H1 (cell line): Measurements from ENCODE around the gene ARID5B. TPM values are rescaled to one million over a fixed set of nuclear protein-coding genes. Genes with fewer than 3 reads are reported as not detected.

Experiments
- CTCF ChIA-PET: fragments of 300-600 bp; sonication (Branson Sonifier 250); formaldehyde crosslinking; loops from one replicate; lab custom pipeline; 2021; ENCODE audit not compliant: partially characterized antibody; lab: Charles Lee
- POLR2A ChIA-PET: fragments of 300-600 bp; sonication (Branson Sonifier 250); formaldehyde crosslinking; loops from one replicate; lab custom pipeline; 2021; ENCODE audit warnings: inconsistent platforms; ENCODE audit not compliant: partially characterized antibody; lab: Charles Lee
- DNase-seq, 2 experiments: peaks; one replicate each; pipeline versions ENCODE4 v3.0.0 to v3.0.0-alpha.2; 2010 to 2022; ENCODE audit warnings: low spot score in 2 of 2, low read depth in 1 of 2, mixed read lengths in 1 of 2
- FAIRE-seq: peaks from 2 replicates; lab custom pipeline; 2011; peaks lifted over from hg19 to GRCh38; lab: Jason Lieb, UNC
- H2AFZ ChIP-seq: 2 replicates; pipeline ENCODE4 v1.8.1; 2012; ENCODE audit warnings: low read length, inconsistent platforms
- H2AK5ac ChIP-seq: 2 replicates; pipeline ENCODE4 v1.6.1; 2013; ENCODE audit warnings: low read depth, low read length
- H2BK120ac ChIP-seq: replicated peaks from 2 replicates; pipeline ENCODE3; 2013; ENCODE audit warnings: low read depth, low read length, inconsistent platforms
- H2BK12ac ChIP-seq: 2 replicates; pipeline ENCODE4 v1.6.1; 2013; ENCODE audit warnings: low read depth, low read length
- H2BK15ac ChIP-seq: 2 replicates; pipeline ENCODE4 v1.6.1; 2013; ENCODE audit warnings: low read length
- H2BK20ac ChIP-seq: 2 replicates; pipeline ENCODE4 v1.6.1; 2013; ENCODE audit warnings: low read length
- H2BK5ac ChIP-seq: 2 replicates; pipeline ENCODE4 v1.6.1; 2013; ENCODE audit warnings: low read depth, low read length
- H3K14ac ChIP-seq: 2 replicates; pipeline ENCODE4 v1.6.1; 2013; ENCODE audit warnings: inconsistent platforms; ENCODE audit not compliant: insufficient read length
- H3K18ac ChIP-seq: 2 replicates; pipeline ENCODE4 v1.6.1; 2013; ENCODE audit warnings: low read length; ENCODE audit errors: extremely low read depth
- H3K23ac ChIP-seq: 2 replicates; pipeline ENCODE4 v1.6.1; 2013; ENCODE audit warnings: inconsistent platforms; ENCODE audit not compliant: insufficient read length
- H3K23me2 ChIP-seq: 2 replicates; pipeline ENCODE4 v1.6.1; 2013; ENCODE audit warnings: low read depth, low read length
- H3K27ac ChIP-seq: 2 replicates; pipeline ENCODE4 v1.6.1; 2011; ENCODE audit warnings: low read depth, low read length, inconsistent platforms
- H3K27me3 ChIP-seq, 4 experiments: replicated peaks in 1 of 4; 1 replicate in 1 of 4; 2 replicates in 3 of 4; pipeline versions ENCODE4 v1.6.1 to v1.8.1; 2011 to 2013; ENCODE audit warnings: low read length in 3 of 4, mild to moderate bottlenecking in 3 of 4, inconsistent platforms in 2 of 4, mixed read lengths in 2 of 4, moderate library complexity in 1 of 4; ENCODE audit not compliant: control insufficient read depth in 3 of 4, insufficient read depth in 3 of 4; ENCODE audit errors: extremely low read depth in 1 of 4
- H3K36me3 ChIP-seq, 4 experiments: 2 replicates each; pipeline versions ENCODE4 v1.6.1 to v1.8.1; 2011 to 2013; ENCODE audit warnings: mild to moderate bottlenecking in 4 of 4, low read length in 3 of 4, moderate library complexity in 2 of 4, control low read depth in 1 of 4, inconsistent platforms in 1 of 4; ENCODE audit not compliant: insufficient read depth in 4 of 4, control insufficient read depth in 2 of 4
- H3K4ac ChIP-seq: replicated peaks from 2 replicates; pipeline ENCODE3; 2013; ENCODE audit warnings: low read length, low read depth, mixed read lengths, inconsistent platforms; ENCODE audit not compliant: insufficient read length
- H3K4me1 ChIP-seq, 4 experiments: replicated peaks in 1 of 4; 1 replicate in 1 of 4; 2 replicates in 3 of 4; pipeline versions ENCODE4 v1.6.1 to v1.8.1; 2011 to 2013; ENCODE audit warnings: low read length in 3 of 4, inconsistent platforms in 2 of 4, mixed read lengths in 1 of 4; ENCODE audit not compliant: insufficient read depth in 4 of 4, control insufficient read depth in 3 of 4
- H3K4me2 ChIP-seq, 2 experiments: 2 replicates each; pipeline versions ENCODE4 v1.6.1 to v1.8.1; 2011 to 2013; ENCODE audit warnings: low read depth in 2 of 2, low read length in 2 of 2, control low read depth in 1 of 2, inconsistent platforms in 1 of 2, mild to moderate bottlenecking in 1 of 2; ENCODE audit not compliant: insufficient read depth in 1 of 2
- H3K4me3 ChIP-seq, 4 experiments: fragments of 200-600, 300-600 bp in 1 of 4; sonication (generic), shearing (Covaris generic), sonication (Bioruptor Twin) in 1 of 4; 2 replicates each; pipeline versions ENCODE4 v1.5.1 to v1.8.1; 2011 to 2016; ENCODE audit warnings: low read length in 4 of 4, low read depth in 3 of 4, control low read depth in 2 of 4, inconsistent platforms in 2 of 4, mild to moderate bottlenecking in 2 of 4, mixed read lengths in 1 of 4, moderate library complexity in 1 of 4; ENCODE audit not compliant: insufficient read depth in 2 of 4; ENCODE audit errors: extremely low read depth in 1 of 4
- H3K56ac ChIP-seq: replicated peaks from 2 replicates; pipeline ENCODE3; 2013; ENCODE audit warnings: low read depth, mild to moderate bottlenecking, mixed read lengths, low read length, inconsistent platforms; ENCODE audit not compliant: insufficient read length
- H3K79me1 ChIP-seq: 2 replicates; pipeline ENCODE4 v1.6.1; 2013; ENCODE audit warnings: low read depth, low read length, control low read depth
- H3K79me2 ChIP-seq, 2 experiments: 2 replicates each; pipeline versions ENCODE4 v1.6.1 to v1.8.1; 2012 to 2013; ENCODE audit warnings: low read length in 2 of 2, mild to moderate bottlenecking in 2 of 2, inconsistent platforms in 1 of 2; ENCODE audit not compliant: insufficient read depth in 2 of 2, control insufficient read depth in 1 of 2
- H3K9ac ChIP-seq, 4 experiments: replicated peaks in 1 of 4; 1 replicate in 1 of 4; 2 replicates in 3 of 4; pipeline versions ENCODE4 v1.6.1 to v1.8.1; 2011 to 2013; ENCODE audit warnings: low read depth in 3 of 4, low read length in 3 of 4, control low read depth in 2 of 4, mild to moderate bottlenecking in 2 of 4, moderate library complexity in 2 of 4, inconsistent platforms in 1 of 4; ENCODE audit errors: extremely low read depth in 1 of 4
- H3K9me3 ChIP-seq, 2 experiments: 2 replicates each; pipeline versions ENCODE4 v1.6.1 to v1.8.1; 2012 to 2013; ENCODE audit warnings: mild to moderate bottlenecking in 2 of 2, moderate library complexity in 2 of 2, control low read depth in 1 of 2, inconsistent platforms in 1 of 2, low read depth in 1 of 2, low read length in 1 of 2, mixed read lengths in 1 of 2; ENCODE audit not compliant: insufficient read depth in 2 of 2
- H4K20me1 ChIP-seq, 2 experiments: replicated peaks in 1 of 2; 2 replicates each; pipeline versions ENCODE3 to v1.8.1; 2011 to 2013; ENCODE audit warnings: inconsistent platforms in 2 of 2, low read length in 2 of 2, mild to moderate bottlenecking in 1 of 2; ENCODE audit not compliant: insufficient read depth in 2 of 2, control insufficient read depth in 1 of 2
- H4K5ac ChIP-seq: 2 replicates; pipeline ENCODE4 v1.6.1; 2013; ENCODE audit warnings: low read length, low read depth, mixed read lengths, inconsistent platforms; ENCODE audit not compliant: insufficient read length
- H4K8ac ChIP-seq: 2 replicates; pipeline ENCODE4 v1.8.0; 2013; ENCODE audit warnings: mild to moderate bottlenecking, moderate library complexity, low read length, inconsistent platforms; ENCODE audit not compliant: insufficient read depth; ENCODE audit errors: extremely low read depth
- H4K91ac ChIP-seq: replicated peaks from 2 replicates; pipeline ENCODE3; 2013; ENCODE audit warnings: low read length, mixed read lengths, inconsistent platforms; ENCODE audit not compliant: insufficient read length
- BCL11A ChIP-seq, 2 experiments: IDR thresholded peaks; one replicate each; pipeline ENCODE4 v1.6.1; 2011; ENCODE audit warnings: low read depth in 2 of 2, low read length in 2 of 2, mild to moderate bottlenecking in 2 of 2
- CEBPB ChIP-seq: IDR thresholded peaks from 2 replicates; pipeline ENCODE4 v1.6.1; 2012; ENCODE audit warnings: low read depth, low read length
- CTBP2 ChIP-seq: IDR thresholded peaks from 2 replicates; pipeline ENCODE4 v1.7.0; 2011; ENCODE audit warnings: borderline replicate concordance, mild to moderate bottlenecking, moderate library complexity, mixed read lengths, low read length; ENCODE audit not compliant: insufficient read depth, insufficient read length
- EP300 ChIP-seq, 2 experiments: IDR thresholded peaks; 1 replicate in 1 of 2; 2 replicates in 1 of 2; pipeline ENCODE4 v1.6.1; 2011 to 2012; ENCODE audit warnings: low read depth in 2 of 2, low read length in 2 of 2, mild to moderate bottlenecking in 2 of 2, borderline replicate concordance in 1 of 2, inconsistent platforms in 1 of 2, moderate library complexity in 1 of 2
- EZH2 ChIP-seq: fragments of 200-600 bp; sonication (generic); IDR thresholded peaks from 2 replicates; pipeline ENCODE4 v1.7.1; 2012; ENCODE audit warnings: low read depth, mild to moderate bottlenecking, moderate library complexity, low read length, inconsistent platforms; ENCODE audit not compliant: severe bottlenecking
- JUND ChIP-seq: IDR thresholded peaks from 2 replicates; pipeline ENCODE4 v1.6.1; 2011; ENCODE audit warnings: mild to moderate bottlenecking, improper control_type of control experiment, low read length
- KDM4A ChIP-seq: IDR thresholded peaks from one replicate; pipeline ENCODE4 v1.7.1; 2012; ENCODE audit warnings: low read depth, mild to moderate bottlenecking, moderate library complexity, low read length, inconsistent platforms; ENCODE audit not compliant: severe bottlenecking
- MAFK ChIP-seq: IDR thresholded peaks from 2 replicates; pipeline ENCODE4 v1.6.1; 2012; ENCODE audit warnings: low read depth, mild to moderate bottlenecking, improper control_type of control experiment, low read length
- RNF2 ChIP-seq: fragments of 200-900, 300-1000 bp; sonication (generic); IDR thresholded peaks from 2 replicates; pipeline ENCODE4 v1.7.1; 2016; ENCODE audit warnings: borderline replicate concordance, low read depth, mild to moderate bottlenecking, antibody characterized with exemption, low read length; ENCODE audit not compliant: poor library complexity, severe bottlenecking; ENCODE audit errors: missing control alignments
- SIX5 ChIP-seq: IDR thresholded peaks from 2 replicates; pipeline ENCODE4 v1.6.1; 2011; ENCODE audit warnings: mild to moderate bottlenecking, low read depth, low read length
- SP1 ChIP-seq: IDR thresholded peaks from 2 replicates; pipeline ENCODE4 v1.6.1; 2011; ENCODE audit warnings: low read depth, low read length
- TAF7 ChIP-seq: optimal IDR thresholded peaks from 2 replicates; pipeline ENCODE3; 2011; ENCODE audit warnings: low read depth, mild to moderate bottlenecking, inconsistent platforms, low read length, moderate library complexity, borderline replicate concordance
- YY1 ChIP-seq: IDR thresholded peaks from 2 replicates; pipeline ENCODE4 v1.6.1; 2011; ENCODE audit warnings: low read depth, mild to moderate bottlenecking, low read length
- WGBS, 2 experiments: shearing (Covaris generic) in 1 of 2; methylation state at CpG; one replicate each; pipeline versions ENCODE4 v1.1.6 to v1.1.7; 2013 to 2015; ENCODE audit warnings: low lambda C conversion rate in 2 of 2, mixed read lengths in 2 of 2, inconsistent platforms in 1 of 2, low coverage in 1 of 2, missing lambda C conversion rate in 1 of 2; ENCODE audit not compliant: insufficient replicate concordance in 2 of 2, insufficient coverage in 1 of 2, insufficient read length in 1 of 2; ENCODE audit errors: extremely low coverage in 1 of 2, missing lambda C conversion rate in 1 of 2; 5-methylcytosine and 5-hydroxymethylcytosine counted together
- polyA plus RNA-seq, 7 experiments: library from polyadenylated mRNA; depleted of rRNA in 3 of 7; stranded (reverse) in 5 of 7; unstranded in 2 of 7; fragments of >200 nt in 5 of 7; fragments of 200-250 nt in 2 of 7; gene quantifications; 1 replicate in 5 of 7; 2 replicates in 1 of 7; 4 replicates in 1 of 7; pipeline versions ENCODE4 v1.2.1 to v1.2.3, GENCODE V29; 2011 to 2013; ENCODE audit warnings: missing spikeins in 2 of 7, mixed read lengths in 2 of 7
- total RNA-seq: library from RNA; stranded (reverse); fragmentation: NEBNext Ultra II Directional; extraction: Animal tissue kit (Norgen Biotek cat#: 25700); gene quantifications from 2 replicates; pipeline ENCODE4 v1.2.1, GENCODE V29; 2021
- TF ChIP-seq, protein P1 (sequence below): IDR thresholded peaks from 2 replicates; pipeline ENCODE4 v1.6.1; 2012; ENCODE audit warnings: inconsistent platforms

Gene ARID5B
- total and polyA plus RNA-seq, 2 of the 8 experiments (the other 6 are each of a cell fraction or from before 2014, with no cell fraction given), result 0.21 to 1.1 TPM

DNA sequence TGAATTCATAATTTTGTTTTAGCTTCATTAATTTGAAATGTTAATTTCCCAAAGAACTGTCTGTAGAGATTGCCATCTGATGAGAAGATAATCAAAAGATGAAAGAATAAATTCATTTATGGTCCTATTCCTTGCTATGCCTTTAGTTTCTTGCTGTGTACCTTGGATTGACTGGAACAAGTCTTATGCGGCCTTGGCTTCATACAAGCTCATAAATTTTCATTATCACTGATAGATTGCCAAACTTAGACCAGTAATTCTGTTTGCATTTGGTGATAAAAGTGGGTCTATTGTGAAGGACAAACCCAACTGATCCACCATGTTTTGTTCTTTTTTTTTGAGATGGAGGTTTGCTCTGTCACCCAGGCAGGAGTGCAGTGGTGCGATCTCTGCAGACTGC is 48.2 kb downstream of the ARID5B start:
- 96% methylated on average over 2 of the region's 2 CpGs; no CpG with 5 or more reads in 1 of the 2 experiments for WGBS, 2 experiments
- no peaks in the 10 kb centered on the region; a peak in 1 of 4 replicates for H3K9me3 ChIP-seq
- H3K9ac ChIP-seq, result no peak overlapping the region
- no peak overlapping the region for H2BK15ac ChIP-seq
- ChIA-PET POLR2A (interaction anchor here (0.9 kb wide), 1 partner anchor 12 kb away, joined by 3 read pairs; no protein-coding TSS in a partner anchor), CTCF (interaction anchor here (0.7 to 1.5 kb wide), 4 partner anchors 12 to 46 kb away, joined by 3 read pairs; no protein-coding TSS in a partner anchor)
- no peak overlapping the region for H3K14ac ChIP-seq
- H2AK5ac ChIP-seq, result no peak overlapping the region
- no peaks in the 10 kb centered on the region for H3K79me2 ChIP-seq
- FAIRE-seq, result no peak
- H3K27me3 ChIP-seq, result no peaks in the 10 kb centered on the region
- H4K5ac ChIP-seq, result no peak overlapping the region
- H3K4me2 ChIP-seq, result no peak overlapping the region
- no peaks in the 10 kb centered on the region for H4K20me1 ChIP-seq
- H3K56ac ChIP-seq, result no peak overlapping the region
- no peak overlapping the region for H2BK12ac ChIP-seq
- H3K36me3 ChIP-seq, result no peaks in the 10 kb centered on the region
- no peaks in the 10 kb centered on the region for H3K79me1 ChIP-seq
- H3K4ac ChIP-seq, result no peak overlapping the region
- H3K27ac ChIP-seq, result no peak overlapping the region
- no peaks in the 10 kb centered on the region; the same call in 1 of the 2 replicates for H3K23me2 ChIP-seq
- H3K18ac ChIP-seq, result no peak overlapping the region
- H4K8ac ChIP-seq, result no peak overlapping the region
- no peak overlapping the region for H4K91ac ChIP-seq
- no peak overlapping the region for H3K4me3 ChIP-seq
- no peak overlapping the region for H2BK120ac ChIP-seq
- H2BK20ac ChIP-seq, result no peak overlapping the region
- no peaks in the 10 kb centered on the region for H3K4me1 ChIP-seq
- no peak for DNase-seq
- no peak overlapping the region for H2AFZ ChIP-seq
- no peak overlapping the region for H2BK5ac ChIP-seq
- no peak overlapping the region for H3K23ac ChIP-seq
- TF ChIP-seq CTBP2, result no peak
- no peak for TF ChIP-seq EZH2
- no peak for TF ChIP-seq SIX5
- no peak for TF ChIP-seq SP1
- TF ChIP-seq RNF2, result no peak
- TF ChIP-seq TAF7, result no peak
- no peak for TF ChIP-seq KDM4A
- TF ChIP-seq, protein P1, sequence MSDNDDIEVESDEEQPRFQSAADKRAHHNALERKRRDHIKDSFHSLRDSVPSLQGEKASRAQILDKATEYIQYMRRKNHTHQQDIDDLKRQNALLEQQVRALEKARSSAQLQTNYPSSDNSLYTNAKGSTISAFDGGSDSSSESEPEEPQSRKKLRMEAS, result no peak
- TF ChIP-seq JUND, result no peak
- no peak for TF ChIP-seq BCL11A (IDR thresholded peaks at IDR 0.05; ENCODE audit: low read depth in 2 of 2, low read length in 2 of 2)
- TF ChIP-seq EP300 (IDR thresholded peaks at IDR 0.05; ENCODE audit: borderline replicate concordance in 1 of 2, low read depth in 2 of 2, low read length in 2 of 2), result no peak
- TF ChIP-seq YY1, result no peak
- TF ChIP-seq MAFK, result no peak
- no peak for TF ChIP-seq CEBPB
